GM12878 (cell line): ENCODE results near the gene TSPO. TPM values are rescaled to one million over a fixed set of nuclear protein-coding genes. Genes with fewer than 3 reads are reported as not detected.

ENCODE experiments used
- ATAC-seq: fragments of 200-7000 bp; cut with Tn5 transposase; 3 replicates; pipeline ENCODE4 v1.9.1; 2020; ENCODE audit warnings: mild to moderate bottlenecking, moderate library complexity
- BruUV-seq: library from RNA; stranded (reverse); fragments of 400-500 nt; replicated peaks from 2 replicates; lab custom pipeline; 2021; lab: Mats Ljungman, UMichigan
- CTCF ChIA-PET: fragments of 300-600 bp; sonication (Branson Sonifier 250); formaldehyde crosslinking; extraction: SDS; loops from one replicate; lab custom pipeline; 2021; ENCODE audit warnings: inconsistent platforms; lab: Yijun Ruan, JAX
- POLR2A ChIA-PET: fragments of 350-600 bp; formaldehyde crosslinking; extraction: SDS; loops from one replicate; lab custom pipeline; 2021; ENCODE audit warnings: inconsistent platforms; lab: Charles Lee
- RAD21 ChIA-PET: fragments of 300-600 bp; sonication (Branson Sonifier 250); formaldehyde crosslinking; loops from one replicate; lab custom pipeline; 2023; ENCODE audit warnings: antibody characterized with exemption; ENCODE audit not compliant: unreplicated experiment; lab: Charles Lee
- SMC1A ChIA-PET: fragments of 300-600 bp; sonication (Branson Sonifier 250); formaldehyde crosslinking; loops from one replicate; lab custom pipeline; 2023; ENCODE audit not compliant: unreplicated experiment, uncharacterized antibody; lab: Charles Lee
- DNase-seq: peaks from one replicate; pipeline ENCODE4 v3.0.0-alpha.2; 2011; ENCODE audit warnings: low read depth, low spot score
- FAIRE-seq: peaks from 3 replicates; lab custom pipeline; 2011; peaks lifted over from hg19 to GRCh38; lab: Jason Lieb, UNC
- H2AFZ ChIP-seq: 2 replicates; pipeline ENCODE4 v1.6.0; 2011; ENCODE audit warnings: low read depth, low read length, control low read depth; ENCODE audit not compliant: control insufficient read depth
- H3K27ac ChIP-seq: 2 replicates; pipeline ENCODE4 v1.5.1; 2011; ENCODE audit warnings: control low read depth; ENCODE audit not compliant: control insufficient read depth, insufficient read depth
- H3K27me3 ChIP-seq, 2 experiments: replicated peaks in 1 of 2; 2 replicates each; pipeline versions ENCODE4 v1.6.0 to v1.6.1; 2011; ENCODE audit warnings: low read length in 1 of 2; ENCODE audit not compliant: control insufficient read depth in 2 of 2, insufficient read depth in 2 of 2
- H3K36me3 ChIP-seq, 2 experiments: 2 replicates each; pipeline ENCODE4 v1.5.1; 2011; ENCODE audit warnings: low read length in 1 of 2; ENCODE audit not compliant: control insufficient read depth in 2 of 2, insufficient read depth in 2 of 2
- H3K4me1 ChIP-seq: 2 replicates; pipeline ENCODE4 v1.6.1; 2011; ENCODE audit warnings: mild to moderate bottlenecking, low read length, moderate library complexity, mixed read lengths; ENCODE audit not compliant: control insufficient read depth, insufficient read depth
- H3K4me2 ChIP-seq: 2 replicates; pipeline ENCODE4 v1.6.0; 2011; ENCODE audit warnings: control low read depth; ENCODE audit not compliant: control insufficient read depth, insufficient read depth
- H3K4me3 ChIP-seq: fragments of 200-600 bp; sonication (generic); 2 replicates; pipeline ENCODE4 v1.5.1; 2016
- H3K79me2 ChIP-seq: 2 replicates; pipeline ENCODE4 v1.6.0; 2011; ENCODE audit warnings: low read length; ENCODE audit not compliant: control insufficient read depth, insufficient read depth
- H3K9ac ChIP-seq: 2 replicates; pipeline ENCODE4 v1.8.0; 2011; ENCODE audit warnings: low read length, control low read depth, mixed read lengths; ENCODE audit not compliant: control insufficient read depth, insufficient read depth
- H3K9me3 ChIP-seq: replicated peaks from 3 replicates; pipeline ENCODE4 v1.5.1; 2011; ENCODE audit warnings: mild to moderate bottlenecking, low read length; ENCODE audit not compliant: control insufficient read depth, insufficient read depth
- H4K20me1 ChIP-seq: 2 replicates; pipeline ENCODE4 v1.6.0; 2011; ENCODE audit not compliant: control insufficient read depth, insufficient read depth
- BHLHE40 ChIP-seq, 2 experiments: fragments of 450-650 bp in 1 of 2; IDR thresholded peaks; 2 replicates each; pipeline ENCODE4 v1.6.1; 2011 to 2017; ENCODE audit warnings: low read depth in 2 of 2, borderline replicate concordance in 1 of 2, improper control_type of control experiment in 1 of 2, low read length in 1 of 2, mild to moderate bottlenecking in 1 of 2
- BMI1 ChIP-seq: fragments of 450-650 bp; IDR thresholded peaks from 2 replicates; pipeline ENCODE4 v1.6.1; 2016; ENCODE audit warnings: mild to moderate bottlenecking, moderate library complexity, borderline replicate concordance
- CHD4 ChIP-seq: fragments of 200-600 bp; sonication (generic); IDR thresholded peaks from 2 replicates; pipeline ENCODE4 v1.6.1; 2016; ENCODE audit warnings: mild to moderate bottlenecking
- RCOR1 ChIP-seq: conservative IDR thresholded peaks from 2 replicates; pipeline ENCODE4 v1.6.1; 2012; ENCODE audit warnings: low read depth, low read length, improper control_type of control experiment
- RFX5 ChIP-seq: IDR thresholded peaks from 2 replicates; pipeline ENCODE4 v1.6.1; 2011; ENCODE audit warnings: low read depth, low read length, improper control_type of control experiment
- SP1 ChIP-seq: IDR thresholded peaks from one replicate; pipeline ENCODE4 v1.6.1; 2011; ENCODE audit warnings: low read depth, low read length
- STAT3 ChIP-seq: IDR thresholded peaks from 2 replicates; pipeline ENCODE4 v1.6.1; 2011; ENCODE audit warnings: low read depth, low read length, improper control_type of control experiment
- ZNF24 ChIP-seq: fragments of 450-650 bp; IDR thresholded peaks from 2 replicates; pipeline ENCODE4 v1.6.1; 2017; ENCODE audit warnings: antibody characterized with exemption, mild to moderate bottlenecking
- WGBS: methylation state at CpG from one replicate; pipeline ENCODE4 v1.1.6; 2016; ENCODE audit warnings: low lambda C conversion rate; ENCODE audit not compliant: insufficient replicate concordance, insufficient coverage; ENCODE audit errors: missing lambda C conversion rate; 5-methylcytosine and 5-hydroxymethylcytosine counted together
- in situ Hi-C: fragments of 300-500 bp; cut with MboI; formaldehyde crosslinking; loops from 9 replicates; pipeline ENCODE4 v1.14.3; 2018; ENCODE audit warnings: mixed read lengths
- intact Hi-C: fragments of 100-400 bp; cut with micrococcal nuclease; formaldehyde crosslinking; loops from one replicate; pipeline ENCODE4 v1.14.2; 2022; ENCODE audit not compliant: unreplicated experiment
- polyA plus RNA-seq, 11 experiments: library from polyadenylated mRNA; depleted of rRNA in 4 of 11; unstranded in 6 of 11; stranded (reverse) in 5 of 11; fragments of >200 nt; fragmentation: Nextera tagmentation in 4 of 11; fragmentation: Illumina TruSeq in 1 of 11; extraction: Ambion mirVana in 4 of 11; extraction: Trizol in 1 of 11; gene quantifications; 1 replicate in 1 of 11; 2 replicates in 10 of 11; pipeline versions ENCODE4 v1.2.1 to v1.2.3, GENCODE V29; 2011 to 2016; ENCODE audit warnings: inconsistent platforms in 2 of 11, missing spikeins in 2 of 11, low read depth in 1 of 11
- total RNA-seq, 4 experiments: library from RNA; depleted of rRNA in 3 of 4; stranded (reverse); fragments of >200 nt in 3 of 4; fragmentation: Illumina TruSeq in 1 of 4; extraction: Trizol in 1 of 4; gene quantifications; 2 replicates each; pipeline versions ENCODE4 v1.2.1 to v1.2.3, GENCODE V29; 2013 to 2021
- TF ChIP-seq, protein P1 (sequence below): IDR thresholded peaks from 2 replicates; pipeline ENCODE4 v1.6.1; 2011; ENCODE audit warnings: borderline replicate concordance, low read depth, mild to moderate bottlenecking, moderate library complexity, mixed read lengths, low read length; ENCODE audit not compliant: insufficient read depth; ENCODE audit errors: extremely low read length
- TF ChIP-seq, protein P2 (sequence below): fragments of 450-650 bp; IDR thresholded peaks from 2 replicates; pipeline ENCODE4 v1.6.1; 2017; ENCODE audit warnings: low read depth, mild to moderate bottlenecking, moderate library complexity
- TF ChIP-seq, protein P3 (sequence below): IDR thresholded peaks from 2 replicates; pipeline ENCODE4 v1.6.1; 2011; ENCODE audit warnings: low read depth, mild to moderate bottlenecking, low read length, moderate library complexity, borderline replicate concordance; ENCODE audit errors: extremely low read depth
- TF ChIP-seq, protein P4 (sequence below): fragments of 450-650 bp; formaldehyde crosslinking; IDR thresholded peaks from 2 replicates; pipeline ENCODE4 v1.4.0; 2022; ENCODE audit warnings: mild to moderate bottlenecking, moderate library complexity
- TF ChIP-seq, protein P5 (sequence below): fragments of 450-650 bp; conservative IDR thresholded peaks from 2 replicates; pipeline ENCODE4 v1.6.1; 2017; ENCODE audit warnings: mild to moderate bottlenecking, moderate library complexity
- TF ChIP-seq, protein P6 (sequence below): fragments of 450-650 bp; IDR thresholded peaks from 2 replicates; pipeline ENCODE4 v1.6.1; 2016; ENCODE audit warnings: mild to moderate bottlenecking

Gene TSPO
- total and polyA plus RNA-seq, 10 of the 15 experiments (the other 5 are each of a cell fraction or from before 2014, with no cell fraction given), result 1.4 to 50.5 (median 18.8) TPM

- Histone ChIP-seq H4K20me1 (no peaks in the 10 kb centered on the region), H3K4me3 (no peak overlapping the region), H3K27me3 (no peaks in the 10 kb centered on the region; a peak in 1 of 4 replicates), H3K4me1 (no peaks in the 10 kb centered on the region), H3K4me2 (no peak overlapping the region), H3K79me2 (no peaks in the 10 kb centered on the region), H3K27ac (no peak overlapping the region), H2AFZ (no peak overlapping the region), H3K9me3 (no peaks in the 10 kb centered on the region), H3K9ac (no peak overlapping the region), H3K36me3 (no peaks in the 10 kb centered on the region)
- ATAC-seq (no peak), DNase-seq (no peak), FAIRE-seq (no peak)
- ChIA-PET RAD21 (no interaction called here), CTCF (no interaction called here), POLR2A (no interaction called here), SMC1A (no interaction called here)
- 51% methylated on average over 15 of the region's 15 CpGs for WGBS
- intact Hi-C loops (no loop called here), in situ Hi-C loops (no loop called here)
- BruUV-seq, result no TSS peak
- TF ChIP-seq BHLHE40 (IDR thresholded peaks at IDR 0.05; ENCODE audit: borderline replicate concordance in 1 of 2, low read depth in 2 of 2, low read length in 1 of 2) (no peak), BMI1 (no peak), CHD4 (no peak), STAT3 (no peak), ZNF24 (no peak), SP1 (no peak), RFX5 (no peak), RCOR1 (no peak)
- TF ChIP-seq, protein P1, sequence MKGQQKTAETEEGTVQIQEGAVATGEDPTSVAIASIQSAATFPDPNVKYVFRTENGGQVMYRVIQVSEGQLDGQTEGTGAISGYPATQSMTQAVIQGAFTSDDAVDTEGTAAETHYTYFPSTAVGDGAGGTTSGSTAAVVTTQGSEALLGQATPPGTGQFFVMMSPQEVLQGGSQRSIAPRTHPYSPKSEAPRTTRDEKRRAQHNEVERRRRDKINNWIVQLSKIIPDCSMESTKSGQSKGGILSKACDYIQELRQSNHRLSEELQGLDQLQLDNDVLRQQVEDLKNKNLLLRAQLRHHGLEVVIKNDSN, result no peak
- TF ChIP-seq, protein P2, sequence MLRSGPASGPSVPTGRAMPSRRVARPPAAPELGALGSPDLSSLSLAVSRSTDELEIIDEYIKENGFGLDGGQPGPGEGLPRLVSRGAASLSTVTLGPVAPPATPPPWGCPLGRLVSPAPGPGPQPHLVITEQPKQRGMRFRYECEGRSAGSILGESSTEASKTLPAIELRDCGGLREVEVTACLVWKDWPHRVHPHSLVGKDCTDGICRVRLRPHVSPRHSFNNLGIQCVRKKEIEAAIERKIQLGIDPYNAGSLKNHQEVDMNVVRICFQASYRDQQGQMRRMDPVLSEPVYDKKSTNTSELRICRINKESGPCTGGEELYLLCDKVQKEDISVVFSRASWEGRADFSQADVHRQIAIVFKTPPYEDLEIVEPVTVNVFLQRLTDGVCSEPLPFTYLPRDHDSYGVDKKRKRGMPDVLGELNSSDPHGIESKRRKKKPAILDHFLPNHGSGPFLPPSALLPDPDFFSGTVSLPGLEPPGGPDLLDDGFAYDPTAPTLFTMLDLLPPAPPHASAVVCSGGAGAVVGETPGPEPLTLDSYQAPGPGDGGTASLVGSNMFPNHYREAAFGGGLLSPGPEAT, result no peak
- TF ChIP-seq, protein P3, sequence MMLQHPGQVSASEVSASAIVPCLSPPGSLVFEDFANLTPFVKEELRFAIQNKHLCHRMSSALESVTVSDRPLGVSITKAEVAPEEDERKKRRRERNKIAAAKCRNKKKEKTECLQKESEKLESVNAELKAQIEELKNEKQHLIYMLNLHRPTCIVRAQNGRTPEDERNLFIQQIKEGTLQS, result no peak
- TF ChIP-seq, protein P4, sequence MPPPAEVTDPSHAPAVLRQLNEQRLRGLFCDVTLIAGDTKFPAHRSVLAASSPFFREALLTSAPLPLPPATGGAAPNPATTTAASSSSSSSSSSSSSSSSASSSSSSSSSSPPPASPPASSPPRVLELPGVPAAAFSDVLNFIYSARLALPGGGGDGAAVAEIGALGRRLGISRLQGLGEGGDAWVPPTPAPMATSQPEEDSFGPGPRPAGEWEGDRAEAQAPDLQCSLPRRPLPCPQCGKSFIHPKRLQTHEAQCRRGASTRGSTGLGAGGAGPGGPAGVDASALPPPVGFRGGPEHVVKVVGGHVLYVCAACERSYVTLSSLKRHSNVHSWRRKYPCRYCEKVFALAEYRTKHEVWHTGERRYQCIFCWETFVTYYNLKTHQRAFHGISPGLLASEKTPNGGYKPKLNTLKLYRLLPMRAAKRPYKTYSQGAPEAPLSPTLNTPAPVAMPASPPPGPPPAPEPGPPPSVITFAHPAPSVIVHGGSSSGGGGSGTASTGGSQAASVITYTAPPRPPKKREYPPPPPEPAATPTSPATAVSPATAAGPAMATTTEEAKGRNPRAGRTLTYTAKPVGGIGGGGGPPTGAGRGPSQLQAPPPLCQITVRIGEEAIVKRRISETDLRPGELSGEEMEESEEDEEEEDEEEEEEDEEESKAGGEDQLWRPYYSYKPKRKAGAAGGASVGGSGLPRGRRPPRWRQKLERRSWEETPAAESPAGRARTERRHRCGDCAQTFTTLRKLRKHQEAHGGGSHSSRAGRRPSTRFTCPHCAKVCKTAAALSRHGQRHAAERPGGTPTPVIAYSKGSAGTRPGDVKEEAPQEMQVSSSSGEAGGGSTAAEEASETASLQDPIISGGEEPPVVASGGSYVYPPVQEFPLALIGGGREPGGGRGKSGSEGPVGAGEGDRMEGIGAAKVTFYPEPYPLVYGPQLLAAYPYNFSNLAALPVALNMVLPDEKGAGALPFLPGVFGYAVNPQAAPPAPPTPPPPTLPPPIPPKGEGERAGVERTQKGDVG, result no peak
- TF ChIP-seq, protein P5, sequence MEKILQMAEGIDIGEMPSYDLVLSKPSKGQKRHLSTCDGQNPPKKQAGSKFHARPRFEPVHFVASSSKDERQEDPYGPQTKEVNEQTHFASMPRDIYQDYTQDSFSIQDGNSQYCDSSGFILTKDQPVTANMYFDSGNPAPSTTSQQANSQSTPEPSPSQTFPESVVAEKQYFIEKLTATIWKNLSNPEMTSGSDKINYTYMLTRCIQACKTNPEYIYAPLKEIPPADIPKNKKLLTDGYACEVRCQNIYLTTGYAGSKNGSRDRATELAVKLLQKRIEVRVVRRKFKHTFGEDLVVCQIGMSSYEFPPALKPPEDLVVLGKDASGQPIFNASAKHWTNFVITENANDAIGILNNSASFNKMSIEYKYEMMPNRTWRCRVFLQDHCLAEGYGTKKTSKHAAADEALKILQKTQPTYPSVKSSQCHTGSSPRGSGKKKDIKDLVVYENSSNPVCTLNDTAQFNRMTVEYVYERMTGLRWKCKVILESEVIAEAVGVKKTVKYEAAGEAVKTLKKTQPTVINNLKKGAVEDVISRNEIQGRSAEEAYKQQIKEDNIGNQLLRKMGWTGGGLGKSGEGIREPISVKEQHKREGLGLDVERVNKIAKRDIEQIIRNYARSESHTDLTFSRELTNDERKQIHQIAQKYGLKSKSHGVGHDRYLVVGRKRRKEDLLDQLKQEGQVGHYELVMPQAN, result no peak
- TF ChIP-seq, protein P6, sequence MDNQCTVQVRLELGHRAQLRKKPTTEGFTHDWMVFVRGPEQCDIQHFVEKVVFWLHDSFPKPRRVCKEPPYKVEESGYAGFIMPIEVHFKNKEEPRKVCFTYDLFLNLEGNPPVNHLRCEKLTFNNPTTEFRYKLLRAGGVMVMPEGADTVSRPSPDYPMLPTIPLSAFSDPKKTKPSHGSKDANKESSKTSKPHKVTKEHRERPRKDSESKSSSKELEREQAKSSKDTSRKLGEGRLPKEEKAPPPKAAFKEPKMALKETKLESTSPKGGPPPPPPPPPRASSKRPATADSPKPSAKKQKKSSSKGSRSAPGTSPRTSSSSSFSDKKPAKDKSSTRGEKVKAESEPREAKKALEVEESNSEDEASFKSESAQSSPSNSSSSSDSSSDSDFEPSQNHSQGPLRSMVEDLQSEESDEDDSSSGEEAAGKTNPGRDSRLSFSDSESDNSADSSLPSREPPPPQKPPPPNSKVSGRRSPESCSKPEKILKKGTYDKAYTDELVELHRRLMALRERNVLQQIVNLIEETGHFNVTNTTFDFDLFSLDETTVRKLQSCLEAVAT, result no peak
These were observed 58.1 kb downstream of the TSPO start for GRCh38 chr22:43209523-43209890.
